Kidney epithelial cell (primary cell): ENCODE measurements around the gene PRKX. TPM values are rescaled to one million over a fixed set of nuclear protein-coding genes. Genes with fewer than 3 reads are reported as not detected.
A peak's percentile ranks its signal among the peaks of the same experiment; 100 is the strongest.
"Not testable (repeated sequence)": the region's sequence is repeated elsewhere in the genome, so short reads cannot be mapped to it uniquely, and the experiment has no call there.

ENCODE experiments used
- DNase-seq: peaks from one replicate; pipeline ENCODE4 v3.0.0-alpha.2; 2010; ENCODE audit warnings: low read depth
- H3K27me3 ChIP-seq: 2 replicates; pipeline ENCODE4 v1.6.0; 2011; ENCODE audit warnings: low read length; ENCODE audit not compliant: control insufficient read depth, insufficient read depth
- H3K36me3 ChIP-seq: 2 replicates; pipeline ENCODE4 v1.5.1; 2011; ENCODE audit warnings: low read length; ENCODE audit not compliant: control insufficient read depth, insufficient read depth
- H3K4me3 ChIP-seq: 2 replicates; pipeline ENCODE4 v1.5.1; 2011; ENCODE audit warnings: low read depth, mild to moderate bottlenecking, control low read depth, low read length
- CTCF ChIP-seq: IDR thresholded peaks from 2 replicates; pipeline ENCODE4 v1.5.1; 2011; ENCODE audit warnings: mild to moderate bottlenecking, moderate library complexity, low read length, control low read depth, inconsistent platforms; ENCODE audit not compliant: insufficient read depth, poor library complexity, severe bottlenecking
- total RNA-seq: library from RNA; depleted of rRNA; stranded (reverse); fragments of >200 nt; gene quantifications from 2 replicates; pipeline ENCODE4 v1.2.3, GENCODE V29; 2015

Gene PRKX
- total RNA-seq, 1 donor from 2014 or later = 20.1 TPM

GRCh38 chrX:3711331-3711917, 2.0 kb downstream of the PRKX start:
- H3K27me3 ChIP-seq = no peaks in the 10 kb centered on the region
- no peak for DNase-seq
- no peak for TF ChIP-seq CTCF
- no peaks in the 10 kb centered on the region for H3K36me3 ChIP-seq
- H3K4me3 ChIP-seq = peak overlapping the region; percentile 91

GRCh38 chrX:3707673-3708274, 5.7 kb downstream of the PRKX start:
- H3K4me3 ChIP-seq, H3K27me3 ChIP-seq, DNase-seq, H3K36me3 ChIP-seq: not testable (repeated sequence)

DNA sequence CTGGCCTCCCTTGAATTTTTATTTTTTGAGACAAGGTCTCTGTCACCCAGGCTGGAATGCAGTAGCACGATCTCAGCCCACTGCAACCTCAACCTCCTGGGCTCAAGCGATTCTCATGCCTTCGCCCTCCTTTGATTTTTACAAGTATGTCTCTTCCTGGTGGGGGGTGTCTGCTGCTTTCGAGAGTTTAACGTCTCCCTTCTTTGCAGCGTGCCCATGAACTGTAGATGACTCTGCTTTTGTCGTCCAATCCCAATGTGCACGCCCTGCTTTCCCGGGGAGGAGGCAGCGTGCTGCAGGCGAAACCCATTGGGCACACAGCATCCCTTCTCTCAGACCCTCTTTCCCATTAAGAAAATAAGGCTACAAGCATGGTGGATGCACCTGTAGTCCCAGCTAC, 7.0 kb downstream of the PRKX start:
- H3K36me3 ChIP-seq = no peaks in the 10 kb centered on the region
- no peak for DNase-seq
- no peak overlapping the region for H3K4me3 ChIP-seq
- TF ChIP-seq CTCF = no peak
- H3K27me3 ChIP-seq = no peaks in the 10 kb centered on the region

DNA sequence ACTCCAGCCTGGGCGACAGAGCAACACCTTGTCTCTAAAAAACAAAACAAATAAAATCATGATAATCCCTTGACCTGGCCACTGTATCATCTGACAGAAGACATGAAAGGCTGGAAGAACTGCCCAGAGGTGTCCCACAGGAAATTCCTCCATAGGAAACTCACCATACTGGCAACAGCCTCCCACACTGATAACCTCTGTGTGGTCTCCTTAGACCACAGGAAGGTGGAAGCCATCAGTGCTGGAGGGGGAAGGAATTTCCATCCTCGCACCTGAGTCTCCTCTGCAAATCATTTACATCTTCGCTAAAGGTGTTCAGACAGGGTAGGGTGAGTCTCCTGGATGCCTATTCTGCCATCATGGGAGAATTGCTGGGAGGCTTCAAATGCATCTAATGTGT, 10.2 kb downstream of the PRKX start:
- not testable (repeated sequence) for H3K27me3 ChIP-seq, H3K4me3 ChIP-seq, H3K36me3 ChIP-seq, DNase-seq

GRCh38 chrX:3702095-3702494, 11.4 kb downstream of the PRKX start:
- H3K27me3 ChIP-seq, H3K36me3 ChIP-seq, DNase-seq, H3K4me3 ChIP-seq: not testable (repeated sequence)

GRCh38 chrX:3701445-3701928, 12.0 kb downstream of the PRKX start:
- not testable (repeated sequence) for H3K36me3 ChIP-seq, H3K4me3 ChIP-seq, H3K27me3 ChIP-seq, DNase-seq

- TF ChIP-seq CTCF = no peak
- DNase-seq = no peak
- H3K36me3 ChIP-seq = no peaks in the 10 kb centered on the region
- H3K27me3 ChIP-seq = no peaks in the 10 kb centered on the region
- H3K4me3 ChIP-seq = no peak overlapping the region
Observed at GRCh38 chrX:3699821-3700381, 13.5 kb downstream of the PRKX start.
